ENCODE results near the gene BASP1.

BASP1 gene

GRCh38 chr5:17252543-17252942 is 35.1 kb downstream of the BASP1 start:
- TF ChIP-seq, protein P1, sequence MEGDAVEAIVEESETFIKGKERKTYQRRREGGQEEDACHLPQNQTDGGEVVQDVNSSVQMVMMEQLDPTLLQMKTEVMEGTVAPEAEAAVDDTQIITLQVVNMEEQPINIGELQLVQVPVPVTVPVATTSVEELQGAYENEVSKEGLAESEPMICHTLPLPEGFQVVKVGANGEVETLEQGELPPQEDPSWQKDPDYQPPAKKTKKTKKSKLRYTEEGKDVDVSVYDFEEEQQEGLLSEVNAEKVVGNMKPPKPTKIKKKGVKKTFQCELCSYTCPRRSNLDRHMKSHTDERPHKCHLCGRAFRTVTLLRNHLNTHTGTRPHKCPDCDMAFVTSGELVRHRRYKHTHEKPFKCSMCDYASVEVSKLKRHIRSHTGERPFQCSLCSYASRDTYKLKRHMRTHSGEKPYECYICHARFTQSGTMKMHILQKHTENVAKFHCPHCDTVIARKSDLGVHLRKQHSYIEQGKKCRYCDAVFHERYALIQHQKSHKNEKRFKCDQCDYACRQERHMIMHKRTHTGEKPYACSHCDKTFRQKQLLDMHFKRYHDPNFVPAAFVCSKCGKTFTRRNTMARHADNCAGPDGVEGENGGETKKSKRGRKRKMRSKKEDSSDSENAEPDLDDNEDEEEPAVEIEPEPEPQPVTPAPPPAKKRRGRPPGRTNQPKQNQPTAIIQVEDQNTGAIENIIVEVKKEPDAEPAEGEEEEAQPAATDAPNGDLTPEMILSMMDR (IDR thresholded peaks at IDR 0.05) = no peak

DNA sequence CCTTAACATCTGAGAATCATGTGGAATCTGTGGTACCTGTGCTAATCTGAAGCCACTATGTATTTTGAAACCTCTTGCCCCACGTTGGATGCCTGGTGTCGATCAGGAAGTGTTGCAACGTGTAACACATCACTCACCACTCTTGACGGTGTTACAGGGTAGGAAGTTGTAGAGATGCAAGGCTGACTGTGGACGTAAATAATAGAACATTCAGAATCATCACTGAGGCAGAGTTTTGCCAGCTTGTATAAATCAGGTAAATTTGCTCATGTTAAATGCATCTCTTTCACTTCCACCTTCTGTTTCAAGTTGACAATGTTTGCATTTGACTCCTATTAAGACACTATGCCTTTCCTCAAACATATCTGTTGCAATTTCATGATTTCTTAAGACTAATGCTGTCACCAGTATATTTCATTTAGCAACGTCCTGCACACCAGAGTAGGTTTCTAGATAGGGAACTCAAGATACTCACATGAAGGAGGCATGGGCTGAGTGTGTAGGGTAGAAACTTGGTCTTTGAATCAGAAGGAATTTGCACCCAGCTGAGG is 38.1 kb downstream of the BASP1 start:
- TF ChIP-seq, protein P1 (IDR thresholded peaks at IDR 0.05) = no peak

- TF ChIP-seq, protein P1 (IDR thresholded peaks at IDR 0.05) = no peak
Observed at GRCh38 chr5:17256171-17256570, 38.7 kb downstream of the BASP1 start.

DNA sequence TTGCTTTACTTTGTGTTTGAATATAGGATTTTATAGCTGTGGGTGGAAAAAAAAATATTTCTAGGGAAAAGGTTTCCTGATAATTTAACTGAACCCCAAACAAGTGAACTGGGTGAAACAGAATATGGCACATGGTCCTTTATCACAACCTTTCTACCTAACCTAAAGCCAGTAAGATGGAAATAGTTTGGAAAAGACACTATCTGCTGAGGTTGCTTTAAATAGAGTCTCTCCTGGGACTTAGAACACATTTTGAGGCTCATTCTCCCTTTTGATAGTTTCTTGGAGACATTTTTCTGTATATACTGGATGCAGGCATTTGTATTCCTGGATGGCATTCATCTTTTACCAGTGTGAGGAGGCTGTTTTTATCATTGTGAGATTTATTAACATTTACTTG is 39.4 kb downstream of the BASP1 start:
- TF ChIP-seq, protein P1 (IDR thresholded peaks at IDR 0.05) = no peak

- TF ChIP-seq, protein P1 (IDR thresholded peaks at IDR 0.05) = no peak
Observed at GRCh38 chr5:17257705-17258273, 40.4 kb downstream of the BASP1 start.

DNA sequence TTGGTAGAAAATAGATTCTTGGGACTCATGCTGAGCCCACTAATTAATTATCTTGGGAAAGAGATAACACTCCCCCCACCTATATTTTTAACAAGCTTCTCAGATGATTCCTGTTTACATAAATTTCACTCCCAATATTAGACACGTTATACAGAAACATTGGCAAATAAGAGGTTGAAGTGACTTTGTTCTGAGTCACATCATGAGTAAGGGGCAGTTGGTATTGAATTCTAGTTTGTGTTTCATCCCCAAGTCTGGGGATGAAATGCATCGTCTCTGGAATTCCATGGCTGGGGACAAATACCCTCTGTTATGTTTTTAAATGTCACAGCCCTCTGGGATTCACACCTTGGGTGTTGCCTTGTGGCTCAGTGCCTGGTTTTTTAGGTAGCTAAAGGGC is 41.0 kb downstream of the BASP1 start:
- TF ChIP-seq, protein P1 (IDR thresholded peaks at IDR 0.05) = no peak

GRCh38 chr5:17259630-17260257 is 42.3 kb downstream of the BASP1 start:
- TF ChIP-seq, protein P1 (IDR thresholded peaks at IDR 0.05) = no peak
